Tibial nerve (tissue), 4 donors: ENCODE data around the gene MGLL.

Source experiments
- EP300 ChIP-seq, 2 donors: sonication (generic); formaldehyde crosslinking; IDR thresholded peaks; one replicate each; pipeline ENCODE4 v1.6.1; 2017; ENCODE audit warnings: antibody characterized with exemption in 2 of 2, mild to moderate bottlenecking in 1 of 2
- TF ChIP-seq, protein P1 (sequence below), 5 experiments: fragments of 200-600 bp in 3 of 5; fragments of 450-650 bp in 2 of 5; sonication (generic) in 3 of 5; IDR thresholded peaks; one replicate each; pipeline ENCODE4 v1.5.1; 2016 to 2019; ENCODE audit warnings: antibody characterized with exemption in 5 of 5, mild to moderate bottlenecking in 3 of 5, moderate library complexity in 2 of 5

DNA sequence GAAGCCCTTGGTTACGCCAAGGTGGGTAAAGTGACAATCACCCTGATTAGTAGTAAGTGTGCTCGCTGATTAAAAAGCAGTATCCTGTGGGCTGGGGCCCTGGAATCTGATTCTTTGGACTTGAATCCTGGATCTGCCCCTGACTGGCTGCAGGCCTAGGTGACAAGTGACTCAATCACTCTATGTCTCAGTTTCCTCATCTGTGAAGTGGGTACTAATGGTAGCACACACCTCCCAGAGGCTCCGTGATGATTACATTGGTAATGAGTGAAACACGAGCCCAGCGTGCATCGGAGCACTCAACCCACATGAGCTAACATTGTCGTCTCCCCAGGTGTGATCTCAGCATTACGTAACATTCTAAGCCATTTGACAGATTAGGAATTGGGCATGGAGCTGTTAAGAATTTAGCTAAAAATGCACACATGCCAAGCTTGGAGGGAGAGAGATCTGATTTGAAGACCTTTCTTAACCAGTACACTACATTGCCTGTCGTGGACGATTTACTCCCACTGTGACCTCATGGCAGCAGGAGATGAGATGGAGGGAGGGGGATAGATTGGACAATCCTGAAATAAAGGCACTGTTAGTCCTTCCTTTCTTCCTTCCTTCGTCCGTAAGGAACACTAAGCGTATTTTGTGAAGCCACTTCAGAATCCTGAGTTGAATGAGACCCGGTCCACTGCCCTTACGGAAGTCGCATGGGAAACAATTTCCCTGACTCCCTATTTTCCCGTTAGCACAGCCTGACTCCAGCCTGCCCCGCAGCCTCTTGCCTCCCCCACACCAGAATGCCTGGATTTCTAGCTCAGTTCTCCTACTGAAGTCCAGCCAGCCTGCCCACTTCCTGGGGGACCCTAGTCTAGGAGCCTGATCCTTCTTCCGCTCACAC lies 32.1 kb downstream of the MGLL start:
- TF ChIP-seq, protein P1, sequence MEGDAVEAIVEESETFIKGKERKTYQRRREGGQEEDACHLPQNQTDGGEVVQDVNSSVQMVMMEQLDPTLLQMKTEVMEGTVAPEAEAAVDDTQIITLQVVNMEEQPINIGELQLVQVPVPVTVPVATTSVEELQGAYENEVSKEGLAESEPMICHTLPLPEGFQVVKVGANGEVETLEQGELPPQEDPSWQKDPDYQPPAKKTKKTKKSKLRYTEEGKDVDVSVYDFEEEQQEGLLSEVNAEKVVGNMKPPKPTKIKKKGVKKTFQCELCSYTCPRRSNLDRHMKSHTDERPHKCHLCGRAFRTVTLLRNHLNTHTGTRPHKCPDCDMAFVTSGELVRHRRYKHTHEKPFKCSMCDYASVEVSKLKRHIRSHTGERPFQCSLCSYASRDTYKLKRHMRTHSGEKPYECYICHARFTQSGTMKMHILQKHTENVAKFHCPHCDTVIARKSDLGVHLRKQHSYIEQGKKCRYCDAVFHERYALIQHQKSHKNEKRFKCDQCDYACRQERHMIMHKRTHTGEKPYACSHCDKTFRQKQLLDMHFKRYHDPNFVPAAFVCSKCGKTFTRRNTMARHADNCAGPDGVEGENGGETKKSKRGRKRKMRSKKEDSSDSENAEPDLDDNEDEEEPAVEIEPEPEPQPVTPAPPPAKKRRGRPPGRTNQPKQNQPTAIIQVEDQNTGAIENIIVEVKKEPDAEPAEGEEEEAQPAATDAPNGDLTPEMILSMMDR (IDR thresholded peaks at IDR 0.05), result no peak
- TF ChIP-seq EP300 (IDR thresholded peaks at IDR 0.05), result no peak
